Measurements from ENCODE around the gene TSSK3.
"Not testable (repeated sequence)": the region's sequence is repeated elsewhere in the genome, so short reads cannot be mapped to it uniquely, and the experiment has no call there.

Gene TSSK3

GRCh38 chr1:32346532-32347157, 15.7 kb upstream of the TSSK3 start:
- H3K4me3 Mint-ChIP-seq: no peak overlapping the region
- CTCF ChIA-PET: no interaction called here
- peaks cover 5% of the 10 kb centered on the region for H3K9me3 Mint-ChIP-seq
- H3K27ac Mint-ChIP-seq: no peak overlapping the region
- peaks cover 59% of the 10 kb centered on the region for H3K4me1 Mint-ChIP-seq
- no peak for DNase-seq
- peaks cover 2% of the 10 kb centered on the region for H3K36me3 Mint-ChIP-seq
- peaks cover 48% of the 10 kb centered on the region for H3K27me3 Mint-ChIP-seq

- CTCF ChIA-PET: interaction anchor here (2.2 kb wide), 1 partner anchor 23 kb away, joined by 6 read pairs; no protein-coding TSS in a partner anchor
- peaks cover 8% of the 10 kb centered on the region for H3K36me3 Mint-ChIP-seq
- H3K9me3 Mint-ChIP-seq: peaks cover 5% of the 10 kb centered on the region
- DNase-seq: peak; percentile 25
- peak overlapping the region; percentile 60 for H3K27ac Mint-ChIP-seq
- H3K27me3 Mint-ChIP-seq: peaks cover 47% of the 10 kb centered on the region
- peak overlapping the region; percentile 18 for H3K4me3 Mint-ChIP-seq
- peaks cover 58% of the 10 kb centered on the region for H3K4me1 Mint-ChIP-seq
Measured at GRCh38 chr1:32349211-32349708, 13.1 kb upstream of the TSSK3 start.

- peak overlapping the region; percentile 77 for H3K4me3 Mint-ChIP-seq
- peaks cover 55% of the 10 kb centered on the region for H3K4me1 Mint-ChIP-seq
- peaks cover 5% of the 10 kb centered on the region for H3K9me3 Mint-ChIP-seq
- DNase-seq: no peak
- CTCF ChIA-PET: interaction anchor here (0.6 to 1.4 kb wide), 7 partner anchors 15 to 135 kb away, joined by 3 to 4 read pairs (median 3); partner anchors contain the start of gene MARCKSL1
- H3K36me3 Mint-ChIP-seq: peaks cover 11% of the 10 kb centered on the region
- H3K27me3 Mint-ChIP-seq: peaks cover 40% of the 10 kb centered on the region
- peak overlapping the region; percentile 83 for H3K27ac Mint-ChIP-seq
Measured at GRCh38 chr1:32350785-32351398, 11.4 kb upstream of the TSSK3 start.

- H3K4me3 Mint-ChIP-seq: peak overlapping the region; percentile 77
- H3K27ac Mint-ChIP-seq: peak overlapping the region; percentile 83
- CTCF ChIA-PET: interaction anchor here (0.8 to 1.4 kb wide), 4 partner anchors 30 to 136 kb away, joined by 3 to 4 read pairs (median 3); no protein-coding TSS in a partner anchor
- H3K36me3 Mint-ChIP-seq: peaks cover 11% of the 10 kb centered on the region
- peak; percentile 95 for DNase-seq
- peaks cover 5% of the 10 kb centered on the region for H3K9me3 Mint-ChIP-seq
- H3K4me1 Mint-ChIP-seq: peaks cover 55% of the 10 kb centered on the region
- H3K27me3 Mint-ChIP-seq: peaks cover 39% of the 10 kb centered on the region
Measured at GRCh38 chr1:32351399-32352238, 10.7 kb upstream of the TSSK3 start.

- Mint-ChIP-seq H3K9me3 (peaks cover 5% of the 10 kb centered on the region), H3K4me1 (peaks cover 54% of the 10 kb centered on the region), H3K27ac (no peak overlapping the region), H3K36me3 (peaks cover 11% of the 10 kb centered on the region), H3K27me3 (peaks cover 37% of the 10 kb centered on the region), H3K4me3 (peak overlapping the region; percentile 77)
- CTCF ChIA-PET: interaction anchor here (1.0 to 1.1 kb wide), 2 partner anchors 11 to 80 kb away, joined by 3 read pairs; no protein-coding TSS in a partner anchor
- DNase-seq: no peak
Measured at GRCh38 chr1:32352239-32352745, 10.0 kb upstream of the TSSK3 start.

GRCh38 chr1:32352831-32353383, 9.4 kb upstream of the TSSK3 start:
- peaks cover 53% of the 10 kb centered on the region for H3K4me1 Mint-ChIP-seq
- no peak for DNase-seq
- peaks cover 11% of the 10 kb centered on the region for H3K36me3 Mint-ChIP-seq

GRCh38 chr1:32353431-32353830, 8.9 kb upstream of the TSSK3 start:
- H3K9me3 Mint-ChIP-seq: peaks cover 5% of the 10 kb centered on the region
- peaks cover 48% of the 10 kb centered on the region for H3K4me1 Mint-ChIP-seq
- peaks cover 11% of the 10 kb centered on the region for H3K36me3 Mint-ChIP-seq
- CTCF ChIA-PET: interaction anchor here (1.0 to 1.1 kb wide), 2 partner anchors 10 to 81 kb away, joined by 3 read pairs; no protein-coding TSS in a partner anchor
- H3K27ac Mint-ChIP-seq: no peak overlapping the region
- DNase-seq: no peak
- peak overlapping the region; percentile 49 for H3K4me3 Mint-ChIP-seq
- H3K27me3 Mint-ChIP-seq: peaks cover 37% of the 10 kb centered on the region

More at GRCh38 chr1:32352831-32353383, 9.4 kb upstream of the TSSK3 start:
- Mint-ChIP-seq H3K27ac (no peak overlapping the region), H3K4me3 (peak overlapping the region; percentile 77), H3K9me3 (peaks cover 5% of the 10 kb centered on the region), H3K27me3 (peaks cover 38% of the 10 kb centered on the region)
- CTCF ChIA-PET: interaction anchor here (1.0 to 1.1 kb wide), 2 partner anchors 10 to 81 kb away, joined by 3 read pairs; no protein-coding TSS in a partner anchor

GRCh38 chr1:32353886-32354570, 8.3 kb upstream of the TSSK3 start:
- H3K27ac Mint-ChIP-seq: no peak overlapping the region
- CTCF ChIA-PET: interaction anchor here (0.9 kb wide), 1 partner anchor 138 kb away, joined by 5 read pairs; no protein-coding TSS in a partner anchor
- H3K27me3 Mint-ChIP-seq: peaks cover 35% of the 10 kb centered on the region
- no peak for DNase-seq
- H3K9me3 Mint-ChIP-seq: peaks cover 5% of the 10 kb centered on the region
- peaks cover 42% of the 10 kb centered on the region for H3K4me1 Mint-ChIP-seq
- H3K36me3 Mint-ChIP-seq: peaks cover 11% of the 10 kb centered on the region
- H3K4me3 Mint-ChIP-seq: peak overlapping the region; percentile 49

- not testable (repeated sequence) for H3K27ac Mint-ChIP-seq, H3K4me3 Mint-ChIP-seq
Measured at GRCh38 chr1:32355778-32356177, 6.6 kb upstream of the TSSK3 start.

GRCh38 chr1:32356478-32356877, 5.9 kb upstream of the TSSK3 start:
- H3K27me3 Mint-ChIP-seq: peaks cover 43% of the 10 kb centered on the region
- H3K4me1 Mint-ChIP-seq: peaks cover 39% of the 10 kb centered on the region
- peaks cover 16% of the 10 kb centered on the region for H3K36me3 Mint-ChIP-seq
- H3K27ac Mint-ChIP-seq: no peak overlapping the region
- no peaks in the 10 kb centered on the region for H3K9me3 Mint-ChIP-seq
- H3K4me3 Mint-ChIP-seq: no peak overlapping the region
- CTCF ChIA-PET: interaction anchor here (0.7 to 1.1 kb wide), 2 partner anchors 74 to 141 kb away, joined by 4 read pairs; no protein-coding TSS in a partner anchor
- no peak for DNase-seq

More at GRCh38 chr1:32355778-32356177, 6.6 kb upstream of the TSSK3 start:
- CTCF ChIA-PET: interaction anchor here (0.7 to 1.1 kb wide), 2 partner anchors 74 to 140 kb away, joined by 4 read pairs; no protein-coding TSS in a partner anchor
- H3K27me3 Mint-ChIP-seq: peaks cover 39% of the 10 kb centered on the region
- not testable (repeated sequence) for DNase-seq, H3K9me3 Mint-ChIP-seq
- peaks cover 13% of the 10 kb centered on the region for H3K36me3 Mint-ChIP-seq
- peaks cover 41% of the 10 kb centered on the region for H3K4me1 Mint-ChIP-seq

GRCh38 chr1:32357614-32358013, 4.7 kb upstream of the TSSK3 start:
- H3K27ac Mint-ChIP-seq: no peak overlapping the region
- no peak overlapping the region for H3K4me3 Mint-ChIP-seq
- peaks cover 20% of the 10 kb centered on the region for H3K36me3 Mint-ChIP-seq
- no peaks in the 10 kb centered on the region for H3K9me3 Mint-ChIP-seq
- CTCF ChIA-PET: interaction anchor here (3.1 kb wide), 1 partner anchor 142 kb away, joined by 12 read pairs; no protein-coding TSS in a partner anchor
- H3K27me3 Mint-ChIP-seq: peaks cover 49% of the 10 kb centered on the region
- peaks cover 38% of the 10 kb centered on the region for H3K4me1 Mint-ChIP-seq
- DNase-seq: no peak

GRCh38 chr1:32358435-32358834, 3.9 kb upstream of the TSSK3 start:
- Mint-ChIP-seq H3K4me1 (peaks cover 33% of the 10 kb centered on the region), H3K27ac (peak overlapping the region; percentile 57), H3K4me3 (no peak overlapping the region), H3K9me3 (no peaks in the 10 kb centered on the region), H3K27me3 (peaks cover 45% of the 10 kb centered on the region), H3K36me3 (peaks cover 23% of the 10 kb centered on the region)
- CTCF ChIA-PET: interaction anchor here (1.1 to 3.1 kb wide), 2 partner anchors 24 to 143 kb away, joined by 3 to 12 read pairs; no protein-coding TSS in a partner anchor
- no peak for DNase-seq

- Mint-ChIP-seq H3K27me3 (peaks cover 27% of the 10 kb centered on the region), H3K4me3 (no peak overlapping the region), H3K36me3 (peaks cover 28% of the 10 kb centered on the region), H3K9me3 (no peaks in the 10 kb centered on the region), H3K27ac (no peak overlapping the region), H3K4me1 (peaks cover 24% of the 10 kb centered on the region)
- DNase-seq: no peak
- CTCF ChIA-PET: interaction anchor here (2.1 kb wide), 1 partner anchor 146 kb away, joined by 6 read pairs; no protein-coding TSS in a partner anchor
Measured at GRCh38 chr1:32361308-32361673, 1.0 kb upstream of the TSSK3 start.
